ENCODE measurements around the gene ZHX3. TPM values are rescaled to one million over a fixed set of nuclear protein-coding genes. Genes with fewer than 3 reads are reported as not detected.

ZHX3 gene
- total and polyA plus RNA-seq, 10 of the 15 experiments (the other 5 are each of a cell fraction or from before 2014, with no cell fraction given) = 1.3 to 14.0 (median 5.0) TPM

DNA sequence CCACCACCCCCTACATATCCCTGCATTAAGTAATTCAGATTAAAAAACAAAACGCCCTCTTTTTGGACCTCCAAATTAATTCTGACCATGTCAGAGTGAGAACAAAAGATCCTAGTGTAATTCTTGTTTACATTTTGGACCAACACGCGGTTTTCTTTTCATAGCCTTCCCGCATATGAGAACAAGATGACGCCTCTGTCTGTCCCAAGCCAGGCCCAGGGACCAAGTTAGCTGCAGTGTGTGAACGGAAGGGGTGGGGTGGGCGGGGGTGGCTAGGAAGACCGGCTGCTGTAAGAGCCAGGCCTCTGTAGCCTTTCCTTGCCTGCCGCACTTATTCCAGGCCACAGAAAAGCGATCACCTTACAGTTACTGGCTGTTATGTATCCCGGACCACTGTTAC lies 112.2 kb downstream of the ZHX3 start:
- in situ Hi-C loops (cut with MboI) = no loop called here
- Histone ChIP-seq H4K20me1 (ENCODE audit: control insufficient read depth, insufficient read depth) (no peaks in the 10 kb centered on the region), H3K27ac (ENCODE audit: control insufficient read depth, insufficient read depth) (no peak overlapping the region), H3K4me2 (ENCODE audit: control insufficient read depth, insufficient read depth) (no peak overlapping the region), H3K27me3 (replicated peaks in 1 of 2; ENCODE audit: control insufficient read depth in 2 of 2, insufficient read depth in 2 of 2, low read length in 1 of 2) (no peaks in the 10 kb centered on the region), H3K4me1 (ENCODE audit: control insufficient read depth, insufficient read depth, low read length) (no peaks in the 10 kb centered on the region), H3K79me2 (ENCODE audit: control insufficient read depth, insufficient read depth, low read length) (no peaks in the 10 kb centered on the region), H3K36me3 (ENCODE audit: control insufficient read depth in 2 of 2, insufficient read depth in 2 of 2, low read length in 1 of 2) (no peaks in the 10 kb centered on the region; a peak in 1 of 4 replicates), H3K4me3 (no peak overlapping the region), H2AFZ (ENCODE audit: control insufficient read depth, low read depth, low read length) (no peak overlapping the region), H3K9ac (ENCODE audit: control insufficient read depth, insufficient read depth, low read length) (no peak overlapping the region), H3K9me3 (replicated peaks; ENCODE audit: control insufficient read depth, insufficient read depth, low read length) (no peaks in the 10 kb centered on the region)
- intact Hi-C loops (cut with micrococcal nuclease; ENCODE audit: unreplicated experiment) = no loop called here
- CTCF ChIA-PET = no interaction called here
- POLR2A ChIA-PET = no interaction called here
- RAD21 ChIA-PET (ENCODE audit: unreplicated experiment) = no interaction called here
- ATAC-seq (no peak), DNase-seq (ENCODE audit: low read depth, low spot score) (no peak), FAIRE-seq (no peak)
- SMC1A ChIA-PET (ENCODE audit: uncharacterized antibody, unreplicated experiment) = no interaction called here
- no TSS peak for BruUV-seq (replicated peaks)
- TF ChIP-seq RCOR1 (conservative IDR thresholded peaks at IDR 0.05; ENCODE audit: low read depth, low read length) (no peak), FOXK2 (IDR thresholded peaks at IDR 0.05) (no peak), LARP7 (IDR thresholded peaks at IDR 0.05) (no peak), SREBF1 (IDR thresholded peaks at IDR 0.05; ENCODE audit: low read length) (no peak), TBL1XR1 (IDR thresholded peaks at IDR 0.05; ENCODE audit: low read depth, low read length) (no peak), NFIC (IDR thresholded peaks at IDR 0.05; ENCODE audit: low read depth, low read length) (no peak), EED (IDR thresholded peaks at IDR 0.05; ENCODE audit: low read depth) (no peak), BCL11A (IDR thresholded peaks at IDR 0.05; ENCODE audit: low read depth, low read length) (no peak), ESRRA (IDR thresholded peaks at IDR 0.05; ENCODE audit: low read length) (no peak), SRF (IDR thresholded peaks at IDR 0.05; ENCODE audit: low read depth in 2 of 2, low read length in 2 of 2) (no peak)
- TF ChIP-seq, protein P1, sequence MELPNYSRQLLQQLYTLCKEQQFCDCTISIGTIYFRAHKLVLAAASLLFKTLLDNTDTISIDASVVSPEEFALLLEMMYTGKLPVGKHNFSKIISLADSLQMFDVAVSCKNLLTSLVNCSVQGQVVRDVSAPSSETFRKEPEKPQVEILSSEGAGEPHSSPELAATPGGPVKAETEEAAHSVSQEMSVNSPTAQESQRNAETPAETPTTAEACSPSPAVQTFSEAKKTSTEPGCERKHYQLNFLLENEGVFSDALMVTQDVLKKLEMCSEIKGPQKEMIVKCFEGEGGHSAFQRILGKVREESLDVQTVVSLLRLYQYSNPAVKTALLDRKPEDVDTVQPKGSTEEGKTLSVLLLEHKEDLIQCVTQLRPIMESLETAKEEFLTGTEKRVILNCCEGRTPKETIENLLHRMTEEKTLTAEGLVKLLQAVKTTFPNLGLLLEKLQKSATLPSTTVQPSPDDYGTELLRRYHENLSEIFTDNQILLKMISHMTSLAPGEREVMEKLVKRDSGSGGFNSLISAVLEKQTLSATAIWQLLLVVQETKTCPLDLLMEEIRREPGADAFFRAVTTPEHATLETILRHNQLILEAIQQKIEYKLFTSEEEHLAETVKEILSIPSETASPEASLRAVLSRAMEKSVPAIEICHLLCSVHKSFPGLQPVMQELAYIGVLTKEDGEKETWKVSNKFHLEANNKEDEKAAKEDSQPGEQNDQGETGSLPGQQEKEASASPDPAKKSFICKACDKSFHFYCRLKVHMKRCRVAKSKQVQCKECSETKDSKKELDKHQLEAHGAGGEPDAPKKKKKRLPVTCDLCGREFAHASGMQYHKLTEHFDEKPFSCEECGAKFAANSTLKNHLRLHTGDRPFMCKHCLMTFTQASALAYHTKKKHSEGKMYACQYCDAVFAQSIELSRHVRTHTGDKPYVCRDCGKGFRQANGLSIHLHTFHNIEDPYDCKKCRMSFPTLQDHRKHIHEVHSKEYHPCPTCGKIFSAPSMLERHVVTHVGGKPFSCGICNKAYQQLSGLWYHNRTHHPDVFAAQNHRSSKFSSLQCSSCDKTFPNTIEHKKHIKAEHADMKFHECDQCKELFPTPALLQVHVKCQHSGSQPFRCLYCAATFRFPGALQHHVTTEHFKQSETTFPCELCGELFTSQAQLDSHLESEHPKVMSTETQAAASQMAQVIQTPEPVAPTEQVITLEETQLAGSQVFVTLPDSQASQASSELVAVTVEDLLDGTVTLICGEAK (IDR thresholded peaks at IDR 0.05; ENCODE audit: borderline replicate concordance) = no peak
- TF ChIP-seq, protein P2, sequence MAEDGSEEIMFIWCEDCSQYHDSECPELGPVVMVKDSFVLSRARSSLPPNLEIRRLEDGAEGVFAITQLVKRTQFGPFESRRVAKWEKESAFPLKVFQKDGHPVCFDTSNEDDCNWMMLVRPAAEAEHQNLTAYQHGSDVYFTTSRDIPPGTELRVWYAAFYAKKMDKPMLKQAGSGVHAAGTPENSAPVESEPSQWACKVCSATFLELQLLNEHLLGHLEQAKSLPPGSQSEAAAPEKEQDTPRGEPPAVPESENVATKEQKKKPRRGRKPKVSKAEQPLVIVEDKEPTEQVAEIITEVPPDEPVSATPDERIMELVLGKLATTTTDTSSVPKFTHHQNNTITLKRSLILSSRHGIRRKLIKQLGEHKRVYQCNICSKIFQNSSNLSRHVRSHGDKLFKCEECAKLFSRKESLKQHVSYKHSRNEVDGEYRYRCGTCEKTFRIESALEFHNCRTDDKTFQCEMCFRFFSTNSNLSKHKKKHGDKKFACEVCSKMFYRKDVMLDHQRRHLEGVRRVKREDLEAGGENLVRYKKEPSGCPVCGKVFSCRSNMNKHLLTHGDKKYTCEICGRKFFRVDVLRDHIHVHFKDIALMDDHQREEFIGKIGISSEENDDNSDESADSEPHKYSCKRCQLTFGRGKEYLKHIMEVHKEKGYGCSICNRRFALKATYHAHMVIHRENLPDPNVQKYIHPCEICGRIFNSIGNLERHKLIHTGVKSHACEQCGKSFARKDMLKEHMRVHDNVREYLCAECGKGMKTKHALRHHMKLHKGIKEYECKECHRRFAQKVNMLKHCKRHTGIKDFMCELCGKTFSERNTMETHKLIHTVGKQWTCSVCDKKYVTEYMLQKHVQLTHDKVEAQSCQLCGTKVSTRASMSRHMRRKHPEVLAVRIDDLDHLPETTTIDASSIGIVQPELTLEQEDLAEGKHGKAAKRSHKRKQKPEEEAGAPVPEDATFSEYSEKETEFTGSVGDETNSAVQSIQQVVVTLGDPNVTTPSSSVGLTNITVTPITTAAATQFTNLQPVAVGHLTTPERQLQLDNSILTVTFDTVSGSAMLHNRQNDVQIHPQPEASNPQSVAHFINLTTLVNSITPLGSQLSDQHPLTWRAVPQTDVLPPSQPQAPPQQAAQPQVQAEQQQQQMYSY (CRISPR knock-in tag; IDR thresholded peaks at IDR 0.05) = no peak
- TF ChIP-seq, protein P3, sequence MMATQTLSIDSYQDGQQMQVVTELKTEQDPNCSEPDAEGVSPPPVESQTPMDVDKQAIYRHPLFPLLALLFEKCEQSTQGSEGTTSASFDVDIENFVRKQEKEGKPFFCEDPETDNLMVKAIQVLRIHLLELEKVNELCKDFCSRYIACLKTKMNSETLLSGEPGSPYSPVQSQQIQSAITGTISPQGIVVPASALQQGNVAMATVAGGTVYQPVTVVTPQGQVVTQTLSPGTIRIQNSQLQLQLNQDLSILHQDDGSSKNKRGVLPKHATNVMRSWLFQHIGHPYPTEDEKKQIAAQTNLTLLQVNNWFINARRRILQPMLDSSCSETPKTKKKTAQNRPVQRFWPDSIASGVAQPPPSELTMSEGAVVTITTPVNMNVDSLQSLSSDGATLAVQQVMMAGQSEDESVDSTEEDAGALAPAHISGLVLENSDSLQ (IDR thresholded peaks at IDR 0.05) = no peak
- TF ChIP-seq, protein P4, sequence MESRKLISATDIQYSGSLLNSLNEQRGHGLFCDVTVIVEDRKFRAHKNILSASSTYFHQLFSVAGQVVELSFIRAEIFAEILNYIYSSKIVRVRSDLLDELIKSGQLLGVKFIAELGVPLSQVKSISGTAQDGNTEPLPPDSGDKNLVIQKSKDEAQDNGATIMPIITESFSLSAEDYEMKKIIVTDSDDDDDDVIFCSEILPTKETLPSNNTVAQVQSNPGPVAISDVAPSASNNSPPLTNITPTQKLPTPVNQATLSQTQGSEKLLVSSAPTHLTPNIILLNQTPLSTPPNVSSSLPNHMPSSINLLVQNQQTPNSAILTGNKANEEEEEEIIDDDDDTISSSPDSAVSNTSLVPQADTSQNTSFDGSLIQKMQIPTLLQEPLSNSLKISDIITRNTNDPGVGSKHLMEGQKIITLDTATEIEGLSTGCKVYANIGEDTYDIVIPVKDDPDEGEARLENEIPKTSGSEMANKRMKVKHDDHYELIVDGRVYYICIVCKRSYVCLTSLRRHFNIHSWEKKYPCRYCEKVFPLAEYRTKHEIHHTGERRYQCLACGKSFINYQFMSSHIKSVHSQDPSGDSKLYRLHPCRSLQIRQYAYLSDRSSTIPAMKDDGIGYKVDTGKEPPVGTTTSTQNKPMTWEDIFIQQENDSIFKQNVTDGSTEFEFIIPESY (IDR thresholded peaks at IDR 0.05) = no peak
- 89% methylated on average over 11 of the region's 11 CpGs for WGBS (ENCODE audit: insufficient coverage, insufficient replicate concordance, low lambda C conversion rate, missing lambda C conversion rate)
